Smooth muscle cell (in vitro differentiated cells): ENCODE measurements around the gene PGAP2. TPM values are rescaled to one million over a fixed set of nuclear protein-coding genes. Genes with fewer than 3 reads are reported as not detected.

Experiments
- DNase-seq: peaks from one replicate; lab custom pipeline; 2025; ENCODE audit not compliant: unreplicated experiment; lab: John Stamatoyannopoulos, UW
- H2AFZ ChIP-seq: fragments of 200-600 bp; sonication (generic); 2 replicates; pipeline ENCODE4 v1.6.0; 2016; ENCODE audit warnings: antibody characterized with exemption, low read depth, mild to moderate bottlenecking
- H3F3A ChIP-seq: fragments of 200-600 bp; sonication (generic); 2 replicates; pipeline ENCODE4 v1.6.0; 2017; ENCODE audit warnings: antibody characterized with exemption, low read depth
- H3K27ac ChIP-seq: fragments of 200-600 bp; sonication (generic); 2 replicates; pipeline ENCODE4 v1.5.1; 2016; ENCODE audit warnings: low read depth, mild to moderate bottlenecking
- H3K27me3 ChIP-seq: fragments of 200-600 bp; sonication (generic); 2 replicates; pipeline ENCODE4 v1.6.1; 2016; ENCODE audit warnings: low read depth, mild to moderate bottlenecking
- H3K36me3 ChIP-seq: fragments of 200-600 bp; sonication (generic); 2 replicates; pipeline ENCODE4 v1.5.1; 2016; ENCODE audit warnings: low read depth
- H3K4me1 ChIP-seq: fragments of 200-600 bp; sonication (generic); 2 replicates; pipeline ENCODE4 v1.5.1; 2016; ENCODE audit warnings: low read depth
- H3K4me2 ChIP-seq: fragments of 200-600 bp; sonication (generic); 2 replicates; pipeline ENCODE4 v1.6.0; 2016; ENCODE audit warnings: mild to moderate bottlenecking
- H3K4me3 ChIP-seq: fragments of 200-600 bp; sonication (generic); 2 replicates; pipeline ENCODE4 v1.5.1; 2016; ENCODE audit warnings: mild to moderate bottlenecking
- H3K79me2 ChIP-seq: fragments of 200-600 bp; sonication (generic); 2 replicates; pipeline ENCODE4 v1.6.0; 2016; ENCODE audit warnings: low read depth, mild to moderate bottlenecking
- H3K9ac ChIP-seq: fragments of 200-600 bp; sonication (generic); 2 replicates; pipeline ENCODE4 v1.6.0; 2016; ENCODE audit warnings: low read depth
- H3K9me3 ChIP-seq: fragments of 200-600 bp; sonication (generic); replicated peaks from 2 replicates; pipeline ENCODE4 v1.5.1; 2016; ENCODE audit warnings: low read depth
- H4K20me1 ChIP-seq: fragments of 200-600 bp; sonication (generic); 2 replicates; pipeline ENCODE4 v1.6.0; 2016; ENCODE audit warnings: low read depth
- WGBS: methylation state at CpG from one replicate; pipeline ENCODE4 v1.1.7; 2016; ENCODE audit warnings: low lambda C conversion rate; 5-methylcytosine and 5-hydroxymethylcytosine counted together
- polyA plus RNA-seq: library from polyadenylated mRNA; unstranded; fragments of >200 nt; fragmentation: Nextera tagmentation; extraction: Ambion mirVana; gene quantifications from 2 replicates; pipeline ENCODE4 v1.2.1, GENCODE V29; 2016
- total RNA-seq: library from RNA; depleted of rRNA; stranded (reverse); fragments of >200 nt; gene quantifications from 2 replicates; pipeline ENCODE4 v1.2.3, GENCODE V29; 2014
- TF ChIP-seq, protein P1 (sequence below): fragments of 200-600 bp; sonication (generic); IDR thresholded peaks from 2 replicates; pipeline ENCODE4 v1.5.1; 2017; ENCODE audit warnings: borderline replicate concordance, mild to moderate bottlenecking, antibody characterized with exemption; ENCODE audit not compliant: insufficient read depth, poor library complexity, severe bottlenecking

The PGAP2 gene
- total and polyA plus RNA-seq, 2 experiments from 2014 or later: 8.7 to 10.9 TPM

DNA sequence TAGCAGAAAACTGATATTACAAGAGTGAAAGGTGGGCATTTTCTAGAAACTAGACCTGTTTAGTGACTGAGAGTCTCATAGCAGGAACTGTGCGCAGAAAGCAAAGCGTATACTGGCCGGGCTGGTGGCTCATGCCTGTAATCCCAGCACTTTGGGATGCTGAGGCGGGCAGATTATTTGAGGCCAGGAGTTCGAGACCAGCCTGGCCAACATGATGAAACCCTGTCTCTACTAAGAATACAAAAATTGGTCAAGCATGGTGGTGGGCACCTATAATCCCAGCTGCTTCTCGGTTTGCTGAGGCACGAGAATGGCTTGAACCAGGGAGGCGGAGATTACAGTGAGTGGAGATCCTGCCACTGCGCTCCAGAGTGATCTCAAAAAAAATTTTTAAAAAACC is 9.2 kb upstream of the PGAP2 start:
- H3K36me3 ChIP-seq: no peaks in the 10 kb centered on the region
- H3K4me2 ChIP-seq: no peak overlapping the region
- WGBS: 97% methylated on average over 9 of the region's 9 CpGs
- peaks cover 8% of the 10 kb centered on the region for H3F3A ChIP-seq
- peaks cover 32% of the 10 kb centered on the region for H3K79me2 ChIP-seq
- DNase-seq: no peak
- TF ChIP-seq, protein P1, sequence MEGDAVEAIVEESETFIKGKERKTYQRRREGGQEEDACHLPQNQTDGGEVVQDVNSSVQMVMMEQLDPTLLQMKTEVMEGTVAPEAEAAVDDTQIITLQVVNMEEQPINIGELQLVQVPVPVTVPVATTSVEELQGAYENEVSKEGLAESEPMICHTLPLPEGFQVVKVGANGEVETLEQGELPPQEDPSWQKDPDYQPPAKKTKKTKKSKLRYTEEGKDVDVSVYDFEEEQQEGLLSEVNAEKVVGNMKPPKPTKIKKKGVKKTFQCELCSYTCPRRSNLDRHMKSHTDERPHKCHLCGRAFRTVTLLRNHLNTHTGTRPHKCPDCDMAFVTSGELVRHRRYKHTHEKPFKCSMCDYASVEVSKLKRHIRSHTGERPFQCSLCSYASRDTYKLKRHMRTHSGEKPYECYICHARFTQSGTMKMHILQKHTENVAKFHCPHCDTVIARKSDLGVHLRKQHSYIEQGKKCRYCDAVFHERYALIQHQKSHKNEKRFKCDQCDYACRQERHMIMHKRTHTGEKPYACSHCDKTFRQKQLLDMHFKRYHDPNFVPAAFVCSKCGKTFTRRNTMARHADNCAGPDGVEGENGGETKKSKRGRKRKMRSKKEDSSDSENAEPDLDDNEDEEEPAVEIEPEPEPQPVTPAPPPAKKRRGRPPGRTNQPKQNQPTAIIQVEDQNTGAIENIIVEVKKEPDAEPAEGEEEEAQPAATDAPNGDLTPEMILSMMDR: no peak
- peaks cover 28% of the 10 kb centered on the region for H4K20me1 ChIP-seq
- H3K27ac ChIP-seq: no peak overlapping the region
- H3K4me1 ChIP-seq: peaks cover 15% of the 10 kb centered on the region
- H2AFZ ChIP-seq: no peak overlapping the region
- no peaks in the 10 kb centered on the region for H3K27me3 ChIP-seq
- H3K9ac ChIP-seq: no peak overlapping the region
- no peak overlapping the region for H3K4me3 ChIP-seq
- H3K9me3 ChIP-seq: no peaks in the 10 kb centered on the region

DNA sequence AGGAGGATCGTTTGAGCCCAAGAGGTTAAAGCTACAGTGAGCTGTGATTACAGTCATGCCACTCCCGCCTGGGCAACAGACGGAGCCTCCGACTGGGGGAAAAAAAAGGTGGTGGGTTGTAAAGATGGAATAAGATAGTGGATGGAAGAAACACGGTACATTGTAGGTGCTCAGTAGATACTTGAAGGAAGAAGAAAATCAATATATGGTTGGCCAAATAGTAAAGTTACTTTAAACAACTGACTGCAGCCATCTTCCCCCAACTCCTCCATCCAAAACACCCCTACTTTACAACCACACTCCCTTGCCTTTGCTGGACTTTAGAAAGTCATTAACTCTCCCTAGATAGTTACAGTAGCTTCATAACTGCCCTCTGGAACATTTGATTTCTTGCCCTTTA is 8.5 kb upstream of the PGAP2 start:
- no peaks in the 10 kb centered on the region for H3K36me3 ChIP-seq
- peaks cover 21% of the 10 kb centered on the region for H4K20me1 ChIP-seq
- 64% methylated on average over 5 of the region's 5 CpGs for WGBS
- no peak overlapping the region for H3K27ac ChIP-seq
- H2AFZ ChIP-seq: no peak overlapping the region
- H3K9ac ChIP-seq: no peak overlapping the region
- no peak overlapping the region for H3K4me3 ChIP-seq
- H3K4me1 ChIP-seq: peaks cover 15% of the 10 kb centered on the region
- H3F3A ChIP-seq: peaks cover 8% of the 10 kb centered on the region
- no peaks in the 10 kb centered on the region for H3K9me3 ChIP-seq
- TF ChIP-seq, protein P1: no peak
- DNase-seq: no peak
- peaks cover 24% of the 10 kb centered on the region for H3K79me2 ChIP-seq
- no peak overlapping the region for H3K4me2 ChIP-seq
- H3K27me3 ChIP-seq: no peaks in the 10 kb centered on the region

DNA sequence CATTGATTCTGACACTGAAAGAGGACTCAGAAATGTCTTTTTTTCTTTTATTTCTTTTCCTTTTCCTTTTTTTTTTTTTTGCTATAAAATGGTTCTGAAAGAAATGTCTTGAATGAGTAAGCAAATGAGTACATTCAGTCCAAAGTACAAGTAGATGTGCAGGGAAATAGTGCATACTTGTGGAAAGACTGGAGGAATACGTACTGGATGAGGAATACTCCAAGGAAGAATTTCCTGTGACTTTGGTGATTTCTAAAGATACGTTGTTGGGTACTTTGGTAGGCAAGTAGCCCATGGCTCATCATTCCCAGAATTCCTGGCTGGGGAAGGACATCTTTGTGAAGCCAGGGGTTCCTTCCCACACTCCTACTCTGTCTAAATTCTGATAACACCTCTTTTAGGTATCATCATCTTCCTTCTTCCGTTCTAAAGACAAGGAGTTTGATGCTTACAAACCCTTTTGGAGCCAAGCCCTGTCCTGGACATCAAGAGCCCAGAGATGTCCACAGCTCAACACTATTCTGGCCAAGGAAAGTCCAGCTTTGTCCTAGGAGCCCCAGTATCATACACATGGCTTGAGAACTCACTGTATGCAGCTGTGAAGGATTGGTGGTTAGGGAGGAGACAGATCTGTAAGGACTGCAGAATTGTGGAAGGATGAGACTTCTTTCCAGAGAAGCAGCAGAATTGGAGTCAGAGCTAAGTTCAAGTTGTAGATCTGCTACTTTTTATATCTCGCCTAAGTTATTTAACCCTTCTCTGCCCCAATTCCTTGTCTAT is 6.2 kb upstream of the PGAP2 start:
- TF ChIP-seq, protein P1: no peak
- Histone ChIP-seq H2AFZ (no peak overlapping the region), H3K36me3 (no peaks in the 10 kb centered on the region), H3F3A (peaks cover 8% of the 10 kb centered on the region), H3K4me1 (peaks cover 3% of the 10 kb centered on the region), H3K9me3 (no peaks in the 10 kb centered on the region), H3K4me3 (no peak overlapping the region), H3K9ac (no peak overlapping the region), H4K20me1 (no peaks in the 10 kb centered on the region), H3K27me3 (no peaks in the 10 kb centered on the region), H3K4me2 (no peak overlapping the region), H3K27ac (peak overlapping the region; percentile 37), H3K79me2 (peaks cover 1% of the 10 kb centered on the region)
- 83% methylated on average over 4 of the region's 4 CpGs for WGBS
- DNase-seq: no peak
